ENCODE measurements around the gene AP1M2. TPM values are rescaled to one million over a fixed set of nuclear protein-coding genes. Genes with fewer than 3 reads are reported as not detected.
A peak's percentile ranks its signal among the peaks of the same experiment; 100 is the strongest.

The AP1M2 gene
- total RNA-seq, 1 experiment from 2014 or later, result 146 TPM

GRCh38 chr19:10567656-10568055 lies 19.5 kb downstream of the AP1M2 start:
- Histone ChIP-seq H3K23me2 (ENCODE audit: insufficient read length, low read depth, low read length, poor library complexity, severe bottlenecking) (peaks cover 10% of the 10 kb centered on the region), H3K9me3 (ENCODE audit: control insufficient read depth, low read depth, low read length) (no peaks in the 10 kb centered on the region), H3K27me3 (ENCODE audit: insufficient read depth, low read length) (no peaks in the 10 kb centered on the region), H2BK120ac (ENCODE audit: low read depth, low read length, poor library complexity, severe bottlenecking) (no peak overlapping the region), H3K4me2 (ENCODE audit: insufficient read depth, insufficient read length, low read length) (peak overlapping the region; percentile 71), H3K14ac (ENCODE audit: insufficient read depth, low read length) (no peak overlapping the region), H3T11ph (ENCODE audit: low read length) (no peak overlapping the region), H3K79me2 (ENCODE audit: insufficient read depth, low read length) (no peaks in the 10 kb centered on the region), H2AFZ (ENCODE audit: low read length) (no peak overlapping the region), H4K5ac (ENCODE audit: insufficient read length, low read depth, low read length) (no peak overlapping the region), H2BK15ac (ENCODE audit: low read depth, low read length) (no peak overlapping the region), H2BK20ac (ENCODE audit: low read depth, low read length, poor library complexity, severe bottlenecking) (no peak overlapping the region), H4K8ac (replicated peaks; ENCODE audit: insufficient read length, low read depth, low read length) (no peak overlapping the region), H3K79me1 (ENCODE audit: insufficient read depth, low read depth, low read length, poor library complexity, severe bottlenecking) (no peaks in the 10 kb centered on the region), H2BK5ac (ENCODE audit: insufficient read length, low read length) (no peak overlapping the region), H3K4ac (ENCODE audit: low read depth, low read length) (no peak overlapping the region), H3K9ac (ENCODE audit: extremely low read depth, insufficient read length, low read length) (no peak overlapping the region), H3K27ac (ENCODE audit: insufficient read length, low read depth, low read length) (no peak overlapping the region), H2AK5ac (ENCODE audit: insufficient read length, low read length) (no peak overlapping the region), H3K18ac (ENCODE audit: insufficient read length, low read depth, low read length) (no peak overlapping the region), H2BK12ac (ENCODE audit: insufficient read length, low read depth, low read length) (no peak overlapping the region), H3K4me1 (ENCODE audit: insufficient read depth, low read length) (no peaks in the 10 kb centered on the region), H3K23ac (ENCODE audit: insufficient read length, low read depth, low read length) (no peak overlapping the region), H3K56ac (ENCODE audit: insufficient read length, low read depth, low read length) (no peak overlapping the region), H4K20me1 (ENCODE audit: control insufficient read depth, insufficient read depth, insufficient read length) (no peaks in the 10 kb centered on the region), H4K91ac (ENCODE audit: insufficient read length, low read depth, low read length) (no peak overlapping the region)
- peak overlapping the region in 1 of 3 experiments; percentile 68; a peak in 1 of 7 replicates for H3K27ac Mint-ChIP-seq
- peaks cover 16% of the 10 kb centered on the region for H3K27me3 Mint-ChIP-seq (ENCODE audit: low read depth)
- DNase-seq, result no peak
- TF ChIP-seq CTCF (conservative IDR thresholded peaks at IDR 0.05), result no peak
- no CpG with 5 or more reads among the region's 5 CpGs for WGBS (ENCODE audit: extremely low coverage, insufficient read length, low lambda C conversion rate)
- peak overlapping the region; percentile 78 to 90 for H3K4me3 Mint-ChIP-seq
- H3K4me1 Mint-ChIP-seq, result peaks cover 33 to 39% of the 10 kb centered on the region in 2 experiments
- H3K9me3 Mint-ChIP-seq, result no peaks in the 10 kb centered on the region
- H3K36me3 Mint-ChIP-seq (ENCODE audit: insufficient read depth in 1 of 3, low read depth in 3 of 3), result peaks cover 6 to 13% (median 8%) of the 10 kb centered on the region in 3 experiments; a peak in 6 of 7 replicates

Measured in H9 (cell line).